Islet of Langerhans (tissue), 1 donor: Measurements from ENCODE around the gene ELP5.

Experiments used
- FAIRE-seq: peaks from one replicate; lab custom pipeline; 2011; peaks lifted over from hg19 to GRCh38; lab: Jason Lieb, UNC

ELP5 gene, protein sequence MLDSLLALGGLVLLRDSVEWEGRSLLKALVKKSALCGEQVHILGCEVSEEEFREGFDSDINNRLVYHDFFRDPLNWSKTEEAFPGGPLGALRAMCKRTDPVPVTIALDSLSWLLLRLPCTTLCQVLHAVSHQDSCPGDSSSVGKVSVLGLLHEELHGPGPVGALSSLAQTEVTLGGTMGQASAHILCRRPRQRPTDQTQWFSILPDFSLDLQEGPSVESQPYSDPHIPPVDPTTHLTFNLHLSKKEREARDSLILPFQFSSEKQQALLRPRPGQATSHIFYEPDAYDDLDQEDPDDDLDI

DNA sequence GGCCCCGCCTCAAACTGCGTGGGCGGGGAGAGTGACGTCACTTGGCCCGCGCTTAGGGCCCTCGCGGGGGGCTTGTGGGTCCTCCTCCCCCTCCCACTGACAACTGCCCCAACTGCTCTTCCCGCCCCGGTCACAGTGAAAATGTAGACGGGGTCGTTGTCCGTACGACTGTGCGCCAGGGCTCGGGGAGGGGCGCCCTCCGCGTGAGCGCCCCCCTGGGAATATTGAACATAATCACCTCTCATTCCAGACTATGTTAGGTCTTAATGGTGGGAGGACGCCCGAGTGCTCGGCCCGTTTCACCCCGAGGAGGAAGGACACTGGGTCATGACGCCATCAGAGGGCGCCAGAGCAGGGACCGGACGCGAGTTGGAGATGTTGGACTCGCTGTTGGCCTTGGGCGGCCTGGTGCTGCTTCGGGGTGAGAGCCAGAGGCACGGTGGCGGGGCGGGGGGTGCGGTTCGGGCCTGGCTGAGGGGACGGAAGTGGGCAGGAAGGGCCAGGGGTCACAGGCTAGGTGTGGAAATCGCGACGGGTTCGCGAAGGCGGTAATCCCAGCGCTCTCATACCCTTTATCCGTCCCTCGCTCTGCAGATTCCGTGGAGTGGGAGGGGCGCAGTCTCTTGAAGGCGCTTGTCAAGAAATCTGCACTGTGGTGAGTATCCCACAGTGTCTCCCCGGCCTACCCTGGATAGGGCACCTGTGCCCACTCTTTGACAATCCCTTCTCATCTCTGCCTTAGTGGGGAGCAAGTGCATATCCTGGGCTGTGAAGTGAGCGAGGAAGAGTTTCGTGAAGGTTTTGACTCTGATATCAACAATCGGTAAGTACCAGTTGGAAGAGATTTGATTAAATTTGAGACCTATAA, at the start of gene ELP5:
TSS of gene ELP5 (plus strand) at position 40 of the 868 bp plus-strand sequence. CDS start at position 376, 336 bp downstream.
- no peak for FAIRE-seq

DNA sequence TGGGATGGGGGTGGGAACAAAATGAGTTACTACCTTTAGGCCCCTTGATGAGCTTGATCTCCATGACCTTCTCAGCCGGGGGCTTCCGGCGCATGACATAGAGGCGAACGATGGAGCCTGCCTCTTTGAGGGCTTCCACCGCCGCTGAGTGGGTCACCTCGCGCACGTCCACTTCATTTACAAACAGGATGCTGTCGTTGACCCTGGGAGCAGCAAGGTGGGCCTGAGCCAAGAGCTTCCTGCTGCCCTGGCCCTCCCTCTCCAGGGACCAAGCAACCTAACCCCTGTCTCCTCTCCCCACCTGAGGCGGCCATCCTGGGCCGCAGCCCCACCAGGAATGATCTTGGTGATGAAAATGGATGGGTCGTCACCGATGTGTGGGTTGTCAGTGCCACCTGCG, 48.6 kb upstream of the ELP5 start:
- FAIRE-seq: no peak

DNA sequence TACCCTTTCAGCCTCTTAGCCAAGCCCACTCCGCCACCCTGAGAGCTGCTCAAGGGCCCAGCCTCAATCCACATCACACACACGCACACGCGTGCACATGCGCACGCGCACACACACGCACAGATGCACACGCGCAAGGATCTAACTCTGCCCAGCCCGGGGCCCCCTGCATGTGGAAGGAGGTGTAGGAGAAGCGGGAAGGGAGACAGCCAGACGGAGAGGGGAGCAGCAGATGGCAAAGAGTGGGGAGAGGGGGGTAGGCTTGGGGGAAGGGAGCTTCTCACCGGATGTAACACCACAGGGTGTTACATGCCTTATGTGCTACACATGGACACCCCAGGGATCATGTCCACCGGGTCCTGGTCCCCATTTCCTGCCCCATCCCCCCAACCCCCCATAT, 47.7 kb upstream of the ELP5 start:
- FAIRE-seq: no peak

DNA sequence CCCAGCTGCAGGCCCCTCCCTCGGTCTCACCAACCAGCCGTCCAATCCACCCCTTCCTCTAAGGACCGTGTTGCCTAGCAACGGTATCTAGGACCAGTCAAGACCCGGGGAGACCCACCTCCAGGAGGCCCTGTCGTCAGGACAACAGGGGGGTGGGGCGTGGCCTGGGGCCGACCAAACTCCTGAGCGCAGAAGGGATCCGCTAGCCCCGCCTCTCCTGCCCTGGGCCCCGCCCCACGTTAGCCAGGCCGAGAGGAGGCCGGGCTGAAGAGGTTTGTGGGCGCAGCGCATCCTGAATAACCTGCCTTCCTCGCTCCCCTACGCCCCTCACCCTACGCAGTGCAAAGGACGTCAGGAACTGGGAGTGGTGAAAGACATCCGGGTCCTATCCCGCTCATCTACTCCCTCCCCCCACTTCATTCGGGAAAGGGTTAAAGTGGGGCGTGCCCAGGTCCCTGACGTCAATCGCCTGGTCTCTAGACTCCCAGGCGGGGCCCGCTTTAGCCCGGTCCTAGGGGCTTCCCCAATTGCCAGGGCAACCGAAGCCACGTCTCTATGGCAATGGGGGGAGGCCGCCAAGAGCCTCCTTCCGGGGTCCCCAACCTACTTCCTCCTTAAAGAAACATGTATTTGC, 47.1 kb upstream of the ELP5 start:
- peak; percentile 27 for FAIRE-seq

DNA sequence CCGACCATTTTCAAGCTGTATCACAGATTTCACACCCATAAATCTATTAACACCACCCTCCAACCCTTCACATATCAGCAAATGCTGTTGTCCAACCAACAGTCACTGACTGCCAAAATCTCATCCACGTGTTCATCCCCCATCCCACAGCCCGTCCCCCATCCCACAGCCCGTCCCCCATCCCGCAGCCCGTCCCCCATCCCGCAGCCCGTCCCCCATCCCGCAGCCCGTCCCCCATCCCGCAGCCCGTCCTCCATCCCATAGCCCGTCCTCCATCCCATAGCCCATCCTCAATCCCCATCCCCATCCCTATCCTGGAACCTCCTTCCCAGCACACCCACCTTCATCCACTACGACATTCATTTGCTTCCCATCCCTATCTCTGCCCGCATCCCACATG, 46.5 kb upstream of the ELP5 start:
- FAIRE-seq: no peak

DNA sequence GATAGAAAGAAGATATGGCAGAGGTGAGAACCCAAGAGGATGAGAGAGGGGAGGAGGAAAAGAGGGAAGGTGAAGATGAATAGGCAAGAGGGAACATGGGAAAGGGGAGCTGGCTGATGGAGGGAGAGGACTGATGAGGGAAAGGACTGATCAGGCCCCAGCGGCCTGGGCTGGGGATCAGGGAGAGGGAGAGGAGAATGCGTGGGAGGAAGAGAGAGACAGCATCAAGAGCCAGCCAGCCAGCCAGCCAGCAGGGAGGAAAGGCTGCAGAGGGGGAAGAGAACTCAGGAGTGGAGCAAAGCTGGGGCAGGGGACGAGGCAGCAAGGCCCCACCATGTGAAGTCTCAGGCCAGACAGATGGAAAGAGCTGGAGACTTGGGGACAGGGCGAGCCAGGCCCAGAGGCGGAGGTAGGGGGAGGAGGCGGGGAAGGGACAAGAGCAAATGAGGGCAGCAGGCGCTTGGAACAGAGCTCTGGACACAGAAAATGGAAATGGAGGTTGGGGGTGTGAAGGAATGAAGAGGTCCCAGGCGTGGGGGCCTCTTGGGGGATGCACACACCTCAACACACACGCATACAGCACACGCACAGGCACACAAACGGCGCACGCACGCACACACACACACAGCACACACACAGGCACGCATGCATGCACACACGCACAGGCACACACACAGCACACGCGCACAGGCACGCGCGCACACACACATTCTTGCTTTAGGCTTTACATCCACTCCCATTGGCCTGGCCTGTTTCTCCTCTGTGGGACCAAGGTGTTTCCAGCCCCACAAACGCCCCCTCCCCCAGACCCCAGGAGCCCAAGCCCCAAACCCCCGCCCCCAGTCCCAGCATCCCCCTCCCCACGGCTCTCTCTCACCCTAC, 44.7 kb upstream of the ELP5 start:
- no peak for FAIRE-seq

DNA sequence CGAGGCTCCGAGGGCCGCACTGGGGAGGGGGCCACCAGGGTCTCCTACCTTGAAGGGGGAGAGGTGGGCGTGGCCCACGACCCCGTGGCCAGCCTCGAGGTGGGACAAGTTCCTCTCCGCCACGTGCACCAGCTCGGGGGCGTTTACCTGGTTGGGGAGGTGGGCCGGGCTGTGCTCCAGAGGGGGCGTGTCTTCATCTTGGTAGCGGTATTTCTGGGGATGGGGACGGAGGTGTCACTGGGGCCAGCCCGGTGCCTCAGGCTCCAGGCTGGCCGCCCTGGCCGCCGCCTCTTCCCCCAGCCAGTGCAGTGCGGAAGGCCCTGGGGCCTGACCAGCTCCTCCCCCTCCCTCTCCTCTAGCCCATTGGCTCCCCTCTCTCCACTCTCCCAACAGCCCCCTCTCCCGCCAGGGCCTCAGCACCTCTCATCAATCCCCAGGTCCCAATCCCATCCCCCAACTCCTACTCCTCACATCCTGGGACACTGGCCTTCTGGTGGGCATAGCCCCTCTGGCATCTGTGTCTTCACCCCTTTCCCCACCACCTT, 43.9 kb upstream of the ELP5 start:
- FAIRE-seq: no peak

DNA sequence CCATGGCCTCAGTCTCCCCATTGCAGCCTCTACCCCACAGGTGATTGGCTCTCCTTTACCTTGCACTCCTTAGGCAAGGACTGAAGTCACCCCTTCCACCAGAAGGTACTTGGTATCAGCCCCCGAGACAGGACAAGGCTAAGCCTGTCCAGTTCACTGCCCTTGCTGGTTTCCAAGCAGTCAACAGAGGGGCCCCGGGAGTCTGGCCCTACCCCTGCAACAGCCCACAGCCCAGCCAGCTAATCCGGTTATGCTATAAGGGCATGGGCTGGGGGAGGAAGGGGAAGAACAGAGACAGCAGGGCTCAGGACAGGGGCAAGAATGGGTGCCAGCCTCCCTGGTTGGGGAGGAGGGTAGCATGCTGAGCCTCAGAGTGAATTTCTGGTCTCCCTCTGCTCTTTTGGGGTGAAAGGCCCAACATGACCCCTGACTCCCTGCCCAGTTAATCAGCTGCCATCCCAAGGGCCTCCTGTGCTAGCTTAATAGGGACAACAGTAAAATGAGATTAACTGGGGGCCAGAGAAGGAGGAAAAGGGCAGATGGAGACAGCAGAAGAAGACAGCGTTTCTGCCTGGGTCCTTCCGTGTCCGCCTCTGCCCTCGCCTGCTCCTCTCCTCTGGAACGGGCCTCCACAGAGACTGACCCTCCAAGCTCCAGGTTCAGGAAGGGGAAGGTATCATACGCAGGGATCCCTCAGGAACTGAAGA, 43.1 kb upstream of the ELP5 start:
- FAIRE-seq: no peak

DNA sequence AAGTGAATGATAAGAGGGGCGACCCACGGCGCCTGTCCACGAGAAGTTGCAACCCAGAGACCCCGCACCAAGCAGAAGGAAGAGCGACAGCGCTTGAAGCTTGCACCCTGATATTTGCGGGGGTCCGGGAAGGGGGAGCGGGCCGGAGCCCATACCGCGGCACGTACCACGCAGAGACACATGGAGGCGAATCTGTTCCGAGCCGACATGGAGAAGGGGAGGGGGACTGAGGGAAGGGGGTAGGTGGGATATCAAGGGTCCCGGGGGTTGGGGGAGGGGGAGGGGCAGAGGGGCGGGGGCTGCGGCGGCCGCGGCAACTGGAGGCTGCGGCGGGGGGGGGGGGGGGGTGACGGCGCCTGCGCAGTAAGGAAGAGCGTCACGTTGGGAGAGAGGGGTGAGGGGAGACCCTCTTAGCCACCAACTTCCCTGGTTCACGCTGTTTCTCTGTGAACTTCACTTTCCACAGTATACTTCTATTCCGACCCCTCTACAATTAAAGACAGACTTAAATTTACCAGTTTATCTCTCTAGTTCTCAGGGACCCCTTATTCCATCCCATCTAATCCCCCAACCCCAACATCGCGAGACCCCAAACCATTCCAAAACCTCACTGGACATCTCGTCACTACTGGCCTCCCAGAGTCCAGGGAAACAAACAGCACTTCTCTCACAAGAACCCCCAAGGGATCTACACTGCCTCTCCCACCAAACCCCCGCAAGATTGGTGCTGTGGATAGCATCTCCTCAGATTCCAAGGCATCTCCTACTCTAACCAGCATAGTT, 40.3 kb upstream of the ELP5 start:
- FAIRE-seq: no peak

DNA sequence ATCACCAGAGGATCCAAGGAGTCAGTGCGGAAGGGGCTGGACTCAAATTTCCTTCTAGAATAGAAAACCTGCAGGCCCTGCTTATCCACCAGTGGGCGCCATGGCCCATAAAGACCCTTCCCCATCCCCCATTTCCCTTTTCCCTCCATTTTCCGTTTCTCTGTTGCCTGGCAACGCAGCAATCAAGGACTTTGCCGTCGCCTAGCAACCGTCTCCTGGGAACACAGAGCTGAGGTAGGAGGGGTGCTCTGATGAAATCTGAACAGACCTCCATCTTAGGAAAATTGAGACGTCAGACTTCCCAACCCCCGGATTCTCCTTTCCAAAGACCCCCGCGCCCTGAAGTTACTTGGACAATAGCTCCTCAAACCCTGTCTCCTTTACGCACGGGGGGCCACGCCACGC, 38.1 kb upstream of the ELP5 start:
- FAIRE-seq: peak; percentile 45

DNA sequence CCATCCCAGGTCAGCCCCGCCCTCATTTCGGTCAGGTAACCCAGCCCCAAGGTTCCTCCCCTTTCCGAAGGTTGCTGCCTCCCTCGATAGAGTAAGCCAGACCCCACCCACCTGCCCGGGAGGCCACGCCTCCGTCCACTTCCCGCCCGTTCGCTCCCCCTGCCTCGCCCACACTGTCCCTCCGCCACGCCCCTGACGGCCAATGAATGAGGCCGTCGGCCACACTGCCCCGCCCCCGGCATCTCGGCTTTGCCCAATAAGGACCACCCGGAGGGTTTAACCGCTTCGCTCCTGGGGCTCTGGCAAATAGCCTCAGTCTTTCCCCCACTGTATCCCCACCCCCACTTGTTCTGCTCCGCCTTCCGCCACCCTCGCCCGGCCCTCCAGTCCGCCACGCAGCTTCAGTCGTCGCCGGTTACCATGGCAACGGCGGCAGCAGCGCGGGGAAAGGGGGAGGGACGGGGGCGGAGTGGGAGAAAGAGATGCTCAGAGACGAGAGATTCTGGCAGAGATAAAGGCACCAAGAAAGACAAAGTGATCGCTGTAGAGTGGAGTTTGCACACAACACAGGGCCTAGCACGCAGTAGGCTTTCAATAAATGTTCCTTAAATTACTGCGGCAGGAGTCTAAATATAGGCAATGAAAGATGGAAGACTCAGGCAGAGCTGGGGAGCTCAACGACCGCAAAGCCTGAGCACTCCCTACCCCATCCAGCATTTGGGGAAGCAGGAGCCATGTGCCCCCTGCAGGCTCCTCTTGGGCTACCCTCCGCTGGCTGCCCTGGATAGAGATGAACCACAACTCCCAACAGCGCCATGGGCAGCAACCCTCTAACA, 37.5 kb upstream of the ELP5 start:
- FAIRE-seq: no peak

DNA sequence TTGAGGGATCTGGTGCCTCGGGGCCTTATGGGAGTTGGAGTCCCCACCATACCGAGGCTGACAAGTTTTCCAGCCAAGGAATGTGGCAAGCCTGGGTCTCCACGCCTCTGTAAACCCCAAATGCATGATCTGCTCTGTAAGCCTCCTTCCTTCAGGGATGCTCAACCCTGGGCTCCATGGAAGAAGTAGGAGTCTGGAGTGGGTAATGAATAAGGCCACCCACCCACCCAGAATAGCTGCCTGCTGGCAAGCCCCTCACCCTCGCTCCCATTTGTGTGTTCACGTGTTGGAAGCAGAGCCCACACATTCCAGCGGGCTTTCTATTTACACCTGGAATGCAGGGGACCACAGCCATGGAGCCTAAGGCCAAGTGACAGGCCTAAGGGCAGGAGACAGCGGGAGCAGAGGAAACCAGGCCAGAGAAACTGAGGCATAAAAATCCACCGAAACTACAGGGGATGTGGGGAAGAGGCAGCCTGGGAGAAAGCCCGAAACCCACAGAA, 36.8 kb upstream of the ELP5 start:
- peak; percentile 64 for FAIRE-seq

DNA sequence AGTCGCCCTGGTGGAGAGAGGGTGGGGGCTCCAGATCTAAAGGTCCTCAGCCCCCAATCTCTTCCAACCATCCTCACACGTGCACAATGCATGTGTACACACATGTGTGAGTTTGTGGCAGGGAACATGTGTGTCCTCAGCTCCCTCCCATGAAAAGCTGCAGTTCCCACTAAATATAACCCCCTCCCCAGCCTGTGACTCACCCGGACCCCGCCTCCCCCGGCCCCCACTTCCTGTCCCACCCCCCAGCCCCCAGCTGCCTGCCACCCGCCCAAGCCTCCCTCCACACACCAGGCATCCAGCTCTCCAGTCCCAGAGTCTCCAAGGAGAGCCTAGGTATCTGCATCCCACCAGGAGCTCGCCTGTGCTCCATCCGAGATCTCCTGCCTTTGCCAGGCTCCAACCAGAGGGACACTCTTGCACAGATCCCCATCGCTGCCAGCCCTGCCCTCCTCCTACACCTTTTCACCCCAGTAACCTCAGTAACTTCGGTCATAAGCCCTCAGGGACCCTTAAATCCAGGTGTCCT, 36.3 kb upstream of the ELP5 start:
- no peak for FAIRE-seq

DNA sequence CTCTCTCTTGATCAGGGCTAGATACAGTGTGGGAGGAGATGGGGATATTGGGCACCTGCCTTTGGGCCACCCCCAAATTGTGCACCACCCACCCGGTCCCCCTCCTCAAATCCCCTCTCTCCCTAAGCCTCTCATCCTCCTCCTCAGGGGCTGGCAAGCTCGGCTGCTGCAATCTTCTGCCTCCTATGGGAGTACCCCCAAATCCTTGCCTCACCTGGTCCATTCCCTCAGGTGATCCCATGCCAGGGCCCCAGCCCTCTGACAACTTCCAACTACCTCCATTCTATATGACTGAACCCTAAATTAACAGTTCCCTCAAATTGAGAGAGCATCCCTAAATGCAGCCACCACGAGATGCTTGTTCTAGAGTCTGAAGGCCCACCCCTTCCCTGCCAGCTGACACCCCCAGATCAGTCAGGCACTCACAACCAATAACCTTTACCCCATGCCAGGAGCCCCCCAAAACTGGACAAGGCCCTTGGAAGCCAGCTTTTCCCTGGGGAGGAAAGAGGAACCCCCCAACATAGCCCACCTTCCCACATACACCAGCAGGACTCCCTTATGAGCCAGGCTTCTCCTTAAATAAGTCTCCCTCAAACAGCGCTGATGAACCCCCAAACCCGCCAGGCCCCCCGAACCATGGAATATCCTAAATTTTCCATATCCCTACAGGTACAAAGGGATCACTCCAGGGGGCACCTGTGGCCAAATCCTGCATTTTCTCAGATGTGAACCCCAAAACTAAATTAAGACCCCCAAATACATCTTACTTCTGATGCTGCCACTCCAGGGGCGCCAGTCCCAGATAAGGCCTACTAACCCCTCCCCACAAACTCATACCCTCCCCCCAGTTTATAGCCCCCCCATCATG, 35.5 kb upstream of the ELP5 start:
- no peak for FAIRE-seq

DNA sequence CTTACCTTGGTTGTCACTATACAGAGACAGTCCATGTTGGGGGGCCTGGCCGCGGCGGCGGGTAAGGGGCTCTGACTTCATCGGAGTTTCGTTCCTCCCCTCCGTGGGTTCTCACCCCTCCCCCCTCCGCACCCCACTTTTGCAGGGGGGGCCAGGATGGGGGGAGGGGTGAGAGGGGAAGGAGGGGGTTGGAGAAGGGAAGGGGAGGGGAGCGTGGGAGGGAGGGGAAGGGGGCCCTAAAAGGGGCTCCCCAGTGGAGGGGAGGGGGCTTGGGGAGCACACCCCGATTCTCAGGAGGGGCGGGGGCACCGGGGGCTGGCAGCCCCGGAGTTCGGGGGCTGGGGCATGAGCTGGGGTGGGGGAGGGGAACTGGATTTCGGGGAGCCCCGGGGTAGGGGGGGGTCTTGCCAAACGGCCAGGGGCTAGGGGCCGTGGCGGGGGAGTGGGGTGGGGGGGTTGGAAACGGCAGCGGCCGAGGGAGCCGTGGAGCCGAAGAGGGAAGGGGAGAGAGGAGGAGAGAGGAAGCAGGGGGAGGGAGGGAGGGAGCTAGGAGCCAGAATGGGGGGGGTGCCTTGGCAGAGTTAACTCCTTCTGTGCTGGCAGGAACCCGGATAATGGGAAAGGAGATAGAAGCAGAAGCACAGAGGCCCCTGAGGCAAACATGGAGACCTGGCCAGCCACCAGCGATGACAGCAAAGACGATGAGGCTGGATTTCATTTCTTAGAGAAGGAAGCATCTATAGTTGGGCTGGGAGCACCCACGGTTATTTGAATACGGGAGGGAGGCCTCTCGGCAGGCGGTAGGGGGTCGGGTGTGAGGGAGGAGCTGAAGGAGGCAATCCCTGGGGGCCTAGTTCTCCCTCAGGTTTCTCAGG, 34.7 kb upstream of the ELP5 start:
- no peak for FAIRE-seq

DNA sequence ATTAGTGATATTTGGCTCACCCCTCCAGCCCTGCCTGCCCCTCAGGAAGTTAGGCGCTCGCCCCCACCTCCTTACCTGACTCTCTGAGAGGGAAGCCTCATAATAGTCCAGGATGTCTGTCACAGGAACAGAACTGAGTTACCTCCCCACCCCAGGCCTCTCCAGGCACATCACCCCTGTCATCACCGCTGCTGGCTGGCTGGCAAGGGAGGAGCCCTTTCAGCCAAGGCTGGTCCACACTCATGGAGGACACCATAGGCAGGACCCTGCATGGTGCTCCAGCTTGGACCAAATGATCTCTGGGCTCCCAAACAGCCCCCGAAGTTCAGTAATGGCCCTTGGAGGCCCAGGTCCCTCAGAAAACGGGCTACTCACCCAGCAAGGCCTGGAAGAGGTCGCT, 33.8 kb upstream of the ELP5 start:
- FAIRE-seq: no peak

DNA sequence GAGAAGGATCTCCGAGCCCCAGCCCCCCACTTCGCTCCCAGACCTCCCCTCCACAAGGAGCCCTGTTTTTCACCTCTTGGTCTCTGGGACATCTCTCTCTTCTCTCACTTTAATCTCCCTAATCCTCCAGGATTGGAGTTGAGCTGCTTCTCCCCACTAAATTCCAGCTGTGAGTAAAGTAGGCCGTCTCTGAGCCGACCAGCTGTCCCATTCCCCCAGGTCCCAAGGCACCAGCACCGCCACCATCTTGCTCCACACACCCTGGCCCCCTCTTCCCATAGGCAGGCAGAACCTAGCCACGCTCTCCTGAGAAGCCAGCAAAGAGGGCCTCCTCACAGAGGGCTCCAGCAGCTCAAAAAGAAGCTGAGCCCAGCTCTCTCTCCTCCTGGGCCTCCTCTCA, 33.3 kb upstream of the ELP5 start:
- FAIRE-seq: no peak
